ENCODE data around the gene REEP3.

DNA sequence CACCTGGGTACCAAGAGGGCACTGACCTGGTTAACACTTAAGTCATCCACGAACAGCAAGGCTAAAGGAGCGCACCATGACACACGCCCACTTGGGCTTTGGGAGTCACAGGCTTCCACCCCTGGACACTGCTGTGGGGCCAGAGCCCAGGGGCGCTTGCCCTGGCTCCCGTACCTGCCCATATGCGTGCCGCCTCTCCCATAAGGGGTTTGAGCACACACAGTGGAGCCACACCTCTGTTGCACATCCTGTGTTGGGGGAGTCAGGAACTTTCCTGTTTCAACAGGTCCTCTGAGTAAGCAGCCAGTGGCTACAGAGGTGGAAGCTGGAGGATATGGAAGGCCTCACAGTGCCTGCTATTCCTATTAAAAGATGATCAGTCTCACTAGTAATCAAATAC is 152.0 kb downstream of the REEP3 start:
- TF ChIP-seq, protein P1, sequence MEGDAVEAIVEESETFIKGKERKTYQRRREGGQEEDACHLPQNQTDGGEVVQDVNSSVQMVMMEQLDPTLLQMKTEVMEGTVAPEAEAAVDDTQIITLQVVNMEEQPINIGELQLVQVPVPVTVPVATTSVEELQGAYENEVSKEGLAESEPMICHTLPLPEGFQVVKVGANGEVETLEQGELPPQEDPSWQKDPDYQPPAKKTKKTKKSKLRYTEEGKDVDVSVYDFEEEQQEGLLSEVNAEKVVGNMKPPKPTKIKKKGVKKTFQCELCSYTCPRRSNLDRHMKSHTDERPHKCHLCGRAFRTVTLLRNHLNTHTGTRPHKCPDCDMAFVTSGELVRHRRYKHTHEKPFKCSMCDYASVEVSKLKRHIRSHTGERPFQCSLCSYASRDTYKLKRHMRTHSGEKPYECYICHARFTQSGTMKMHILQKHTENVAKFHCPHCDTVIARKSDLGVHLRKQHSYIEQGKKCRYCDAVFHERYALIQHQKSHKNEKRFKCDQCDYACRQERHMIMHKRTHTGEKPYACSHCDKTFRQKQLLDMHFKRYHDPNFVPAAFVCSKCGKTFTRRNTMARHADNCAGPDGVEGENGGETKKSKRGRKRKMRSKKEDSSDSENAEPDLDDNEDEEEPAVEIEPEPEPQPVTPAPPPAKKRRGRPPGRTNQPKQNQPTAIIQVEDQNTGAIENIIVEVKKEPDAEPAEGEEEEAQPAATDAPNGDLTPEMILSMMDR (IDR thresholded peaks at IDR 0.05; ENCODE audit: poor library complexity): no peak
- TF ChIP-seq EZH2 (IDR thresholded peaks at IDR 0.05; ENCODE audit: borderline replicate concordance): no peak
- TF ChIP-seq EZH2phosphoT487 (IDR thresholded peaks at IDR 0.05; ENCODE audit: low read depth, severe bottlenecking, unreplicated experiment): no peak
